Measurements from ENCODE around the gene DDX6. TPM values are rescaled to one million over a fixed set of nuclear protein-coding genes. Genes with fewer than 3 reads are reported as not detected.

Gene DDX6
- total and polyA plus RNA-seq, 9 of the 15 experiments (the other 6 are each of a cell fraction or from before 2014, with no cell fraction given) = 10.0 to 102 (median 58.2) TPM

GRCh38 chr11:118715837-118716260 lies 75.1 kb downstream of the DDX6 start:
- POLR2A ChIA-PET = interaction anchor here (0.6 to 1.7 kb wide), 6 partner anchors 13 to 780 kb away, joined by 3 to 7 read pairs (median 4); no protein-coding TSS in a partner anchor
- FAIRE-seq (peak; percentile 63), ATAC-seq (peak; percentile 72), DNase-seq (ENCODE audit: extremely low read depth in 1 of 4, low spot score in 3 of 4) (peak; percentile 76 to 92 (median 83))
- CTCF ChIA-PET (ENCODE audit: low intra/inter-chr PET ratio) = interaction anchor here (0.6 kb wide), 2 partner anchors 102 to 185 kb away, joined by 3 read pairs; no protein-coding TSS in a partner anchor
- H3K9me3 ChIP-seq (replicated peaks; ENCODE audit: control insufficient read depth, insufficient read depth, low read depth, low read length) = no peaks in the 10 kb centered on the region
- no peaks in the 10 kb centered on the region for H4K20me1 ChIP-seq (replicated peaks; ENCODE audit: control insufficient read depth, insufficient read depth, low read length)
- H3K27me3 ChIP-seq (ENCODE audit: control insufficient read depth in 2 of 2, insufficient read depth in 2 of 2, low read length in 2 of 2) = no peaks in the 10 kb centered on the region
- H3K4me2 ChIP-seq (ENCODE audit: insufficient read depth, low read length) = peak overlapping the region; percentile 42
- in situ Hi-C loops (cut with MboI) = no loop called here
- 0% methylated on average over 4 of the region's 4 CpGs for WGBS (ENCODE audit: insufficient coverage, low coverage, missing lambda C conversion rate)
- intact Hi-C loops (cut with micrococcal nuclease) = no loop called here
- no peak overlapping the region for H3K4me3 ChIP-seq
- peak overlapping the region in 1 of 2 experiments; percentile 38; a peak in 3 of 4 replicates for H3K9ac ChIP-seq (ENCODE audit: insufficient read depth in 1 of 2, low read depth in 2 of 2, low read length in 2 of 2)
- BruUV-seq (replicated peaks) = no TSS peak
- H3K4me1 ChIP-seq (replicated peaks in 1 of 2; ENCODE audit: control insufficient read depth in 2 of 2, insufficient read depth in 2 of 2, low read length in 2 of 2) = peaks cover 24 to 26% of the 10 kb centered on the region in 2 experiments
- no peaks in the 10 kb centered on the region for H3K9me1 ChIP-seq (ENCODE audit: control insufficient read depth, insufficient read depth, low read length)
- H3K36me3 ChIP-seq (ENCODE audit: control insufficient read depth, insufficient read depth, low read length) = no peaks in the 10 kb centered on the region
- peak overlapping the region; percentile 34; the same call in 1 of the 2 replicates for H2AFZ ChIP-seq (ENCODE audit: low read depth, low read length)
- H3K79me2 ChIP-seq (ENCODE audit: control insufficient read depth, insufficient read depth, low read length) = no peaks in the 10 kb centered on the region
- H3K27ac ChIP-seq (ENCODE audit: extremely low read depth, low read depth, low read length) = peak overlapping the region; percentile 79
- no peak for TF ChIP-seq ZNF780A (CRISPR knock-in tag; IDR thresholded peaks at IDR 0.05)
- TF ChIP-seq TAL1 (IDR thresholded peaks at IDR 0.05) = peak; percentile 71
- TF ChIP-seq, protein P1, sequence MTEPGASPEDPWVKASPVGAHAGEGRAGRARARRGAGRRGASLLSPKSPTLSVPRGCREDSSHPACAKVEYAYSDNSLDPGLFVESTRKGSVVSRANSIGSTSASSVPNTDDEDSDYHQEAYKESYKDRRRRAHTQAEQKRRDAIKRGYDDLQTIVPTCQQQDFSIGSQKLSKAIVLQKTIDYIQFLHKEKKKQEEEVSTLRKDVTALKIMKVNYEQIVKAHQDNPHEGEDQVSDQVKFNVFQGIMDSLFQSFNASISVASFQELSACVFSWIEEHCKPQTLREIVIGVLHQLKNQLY (CRISPR knock-in tag; conservative IDR thresholded peaks at IDR 0.05) = no peak
- TF ChIP-seq HDAC1 (IDR thresholded peaks at IDR 0.05) = peak; percentile 14 to 48; a peak in 2 of 4 replicates
- no peak for TF ChIP-seq IFI16 (CRISPR knock-in tag; IDR thresholded peaks at IDR 0.05)
- TF ChIP-seq NFIC (IDR thresholded peaks at IDR 0.05) = peak; percentile 62
- no peak for TF ChIP-seq FUS (optimal IDR thresholded peaks at IDR 0.05; ENCODE audit: low read depth, low read length)
- no peak for TF ChIP-seq ZNF76 (CRISPR knock-in tag; IDR thresholded peaks at IDR 0.05; ENCODE audit: borderline replicate concordance)
- no peak for TF ChIP-seq RBM15 (IDR thresholded peaks at IDR 0.05; ENCODE audit: insufficient read depth, low read length)
- TF ChIP-seq RBM14 (IDR thresholded peaks at IDR 0.05; ENCODE audit: borderline replicate concordance, insufficient read depth, low read depth, low read length) = no peak
- no peak for TF ChIP-seq GABPA (tag; conservative IDR thresholded peaks at IDR 0.05; ENCODE audit: low read depth)
- TF ChIP-seq ZNF766 (CRISPR knock-in tag; conservative IDR thresholded peaks at IDR 0.05) = no peak
- TF ChIP-seq L3MBTL2 (IDR thresholded peaks at IDR 0.05) = 0 out of 2 replicates have a peak, but pooled peaks have one; percentile 22
- TF ChIP-seq HIVEP1 (CRISPR knock-in tag; IDR thresholded peaks at IDR 0.05) = no peak
- TF ChIP-seq, protein P2, sequence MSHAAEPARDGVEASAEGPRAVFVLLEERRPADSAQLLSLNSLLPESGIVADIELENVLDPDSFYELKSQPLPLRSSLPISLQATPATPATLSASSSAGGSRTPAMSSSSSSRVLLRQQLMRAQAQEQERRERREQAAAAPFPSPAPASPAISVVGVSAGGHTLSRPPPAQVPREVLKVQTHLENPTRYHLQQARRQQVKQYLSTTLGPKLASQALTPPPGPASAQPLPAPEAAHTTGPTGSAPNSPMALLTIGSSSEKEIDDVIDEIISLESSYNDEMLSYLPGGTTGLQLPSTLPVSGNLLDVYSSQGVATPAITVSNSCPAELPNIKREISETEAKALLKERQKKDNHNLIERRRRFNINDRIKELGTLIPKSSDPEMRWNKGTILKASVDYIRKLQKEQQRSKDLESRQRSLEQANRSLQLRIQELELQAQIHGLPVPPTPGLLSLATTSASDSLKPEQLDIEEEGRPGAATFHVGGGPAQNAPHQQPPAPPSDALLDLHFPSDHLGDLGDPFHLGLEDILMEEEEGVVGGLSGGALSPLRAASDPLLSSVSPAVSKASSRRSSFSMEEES (CRISPR knock-in tag; IDR thresholded peaks at IDR 0.05) = no peak
- TF ChIP-seq GATAD2B (IDR thresholded peaks at IDR 0.05; ENCODE audit: borderline replicate concordance) = peak; percentile 60; the same call in 1 of the 2 replicates
- no peak for TF ChIP-seq SRSF9 (IDR thresholded peaks at IDR 0.05; ENCODE audit: borderline replicate concordance, low read depth, low read length)
- TF ChIP-seq ZNF197 (CRISPR knock-in tag; IDR thresholded peaks at IDR 0.05; ENCODE audit: low read depth) = no peak
- TF ChIP-seq, protein P3, sequence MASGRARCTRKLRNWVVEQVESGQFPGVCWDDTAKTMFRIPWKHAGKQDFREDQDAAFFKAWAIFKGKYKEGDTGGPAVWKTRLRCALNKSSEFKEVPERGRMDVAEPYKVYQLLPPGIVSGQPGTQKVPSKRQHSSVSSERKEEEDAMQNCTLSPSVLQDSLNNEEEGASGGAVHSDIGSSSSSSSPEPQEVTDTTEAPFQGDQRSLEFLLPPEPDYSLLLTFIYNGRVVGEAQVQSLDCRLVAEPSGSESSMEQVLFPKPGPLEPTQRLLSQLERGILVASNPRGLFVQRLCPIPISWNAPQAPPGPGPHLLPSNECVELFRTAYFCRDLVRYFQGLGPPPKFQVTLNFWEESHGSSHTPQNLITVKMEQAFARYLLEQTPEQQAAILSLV (tag; IDR thresholded peaks at IDR 0.05) = no peak

Measured in K562 (cell line).